OCI-LY3 (cell line): ENCODE results near the gene TECPR2.
A peak's percentile ranks its signal among the peaks of the same experiment; 100 is the strongest.

Experiments used
- H2AFZ ChIP-seq: fragments of 200-600, 300-600 bp; shearing (Covaris generic); 2 replicates; pipeline ENCODE4 v1.6.0; 2014; ENCODE audit warnings: antibody characterized with exemption, low read depth, low read length
- H3K27ac ChIP-seq: fragments of 200-600, 300-600 bp; sonication (generic); 2 replicates; pipeline ENCODE4 v1.5.1; 2014; ENCODE audit warnings: mild to moderate bottlenecking, low read length, moderate library complexity, mixed read lengths
- H3K27me3 ChIP-seq: fragments of 200-600, 300-600 bp; sonication (generic); 2 replicates; pipeline ENCODE4 v1.6.1; 2014; ENCODE audit warnings: low read depth, low read length, mixed read lengths
- H3K36me3 ChIP-seq: fragments of 200-600, 300-600 bp; sonication (generic); replicated peaks from 2 replicates; pipeline ENCODE3; 2014; ENCODE audit warnings: low read depth, low read length, mixed read lengths
- H3K4me1 ChIP-seq: fragments of 300-600, 200-600 bp; sonication (generic); 2 replicates; pipeline ENCODE4 v1.6.1; 2014; ENCODE audit warnings: low read length, mixed read lengths
- H3K4me2 ChIP-seq: fragments of 200-600, 300-600 bp; sonication (generic); 2 replicates; pipeline ENCODE4 v1.6.1; 2014; ENCODE audit warnings: low read length, mixed read lengths
- H3K4me3 ChIP-seq: fragments of 300-600, 200-600 bp; sonication (generic); 2 replicates; pipeline ENCODE4 v1.5.1; 2014; ENCODE audit warnings: antibody characterized with exemption, mild to moderate bottlenecking, low read length, moderate library complexity
- H3K79me2 ChIP-seq: fragments of 300-600, 200-600 bp; shearing (Covaris generic); 2 replicates; pipeline ENCODE4 v1.6.1; 2014; ENCODE audit warnings: mild to moderate bottlenecking, low read length, mixed read lengths
- H3K9ac ChIP-seq: fragments of 300-600, 200-600 bp; shearing (Covaris generic); 2 replicates; pipeline ENCODE4 v1.6.0; 2014; ENCODE audit warnings: mild to moderate bottlenecking, low read length, moderate library complexity
- H3K9me3 ChIP-seq: fragments of 200-600, 300-600 bp; shearing (Covaris generic); 2 replicates; pipeline ENCODE4 v1.6.1; 2014; ENCODE audit warnings: low read length, mixed read lengths; ENCODE audit not compliant: insufficient read depth
- H4K20me1 ChIP-seq: fragments of 200-600, 300-600 bp; sonication (generic); 2 replicates; pipeline ENCODE4 v1.6.1; 2016; ENCODE audit warnings: low read length, mixed read lengths; ENCODE audit not compliant: insufficient read depth
- EZH2phosphoT487 ChIP-seq: fragments of 200-600 bp; shearing (Covaris generic); IDR thresholded peaks from 2 replicates; pipeline ENCODE4 v1.6.1; 2018; ENCODE audit warnings: antibody characterized with exemption, mixed run types, low read depth
- TF ChIP-seq, protein P1 (sequence below): fragments of 200-600, 300-600 bp; sonication (generic); IDR thresholded peaks from 2 replicates; pipeline ENCODE4 v1.5.1; 2014; ENCODE audit warnings: antibody characterized with exemption, low read length, low read depth

Gene TECPR2

DNA sequence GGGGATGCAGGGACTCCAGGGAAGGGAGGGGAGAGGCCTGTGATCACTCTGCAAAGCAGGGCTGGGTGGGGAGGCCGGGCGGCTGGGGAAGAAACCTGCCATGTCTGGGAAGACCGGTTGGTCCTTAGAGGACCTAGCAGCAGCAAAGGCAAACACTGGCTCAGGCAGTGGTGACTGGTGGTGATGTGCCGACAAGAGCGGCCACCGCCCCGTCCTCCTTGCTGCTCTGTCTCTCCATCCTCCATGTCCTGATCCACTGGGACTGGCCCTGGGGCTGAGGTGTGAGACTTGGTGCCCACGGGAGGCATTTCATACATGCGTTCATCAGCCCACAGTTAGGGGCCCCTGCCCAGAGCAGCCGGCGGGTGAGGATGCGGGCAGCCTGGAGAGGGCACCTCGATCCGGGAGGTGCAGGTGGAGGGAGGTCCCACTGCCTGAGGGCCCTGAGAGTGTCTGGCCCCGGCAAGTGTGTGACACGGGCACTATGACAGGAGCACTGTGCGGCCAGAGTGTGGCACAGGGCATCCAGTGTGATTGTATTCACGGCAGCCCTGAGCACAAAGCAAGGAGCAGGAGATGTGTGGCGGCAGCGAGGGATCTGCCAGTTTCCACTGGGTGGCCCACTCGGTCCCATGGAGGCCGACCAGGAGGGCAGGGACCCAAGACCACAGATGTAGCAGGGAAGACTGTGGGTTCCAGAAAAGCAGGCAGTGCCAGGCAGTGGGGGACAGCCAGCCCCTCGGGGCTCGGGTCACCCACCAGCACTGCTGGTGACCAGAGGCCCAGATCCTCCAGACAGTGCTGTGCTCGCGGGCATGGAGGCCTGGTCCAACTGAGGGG lies 133.0 kb downstream of the TECPR2 start:
- H2AFZ ChIP-seq: no peak overlapping the region
- H3K27ac ChIP-seq: no peak overlapping the region
- H3K4me2 ChIP-seq: no peak overlapping the region
- no peak overlapping the region for H3K4me3 ChIP-seq
- no peaks in the 10 kb centered on the region for H3K27me3 ChIP-seq
- no peaks in the 10 kb centered on the region for H3K79me2 ChIP-seq
- H3K36me3 ChIP-seq: no peaks in the 10 kb centered on the region
- no peaks in the 10 kb centered on the region for H3K9me3 ChIP-seq
- TF ChIP-seq EZH2phosphoT487: no peak
- TF ChIP-seq, protein P1, sequence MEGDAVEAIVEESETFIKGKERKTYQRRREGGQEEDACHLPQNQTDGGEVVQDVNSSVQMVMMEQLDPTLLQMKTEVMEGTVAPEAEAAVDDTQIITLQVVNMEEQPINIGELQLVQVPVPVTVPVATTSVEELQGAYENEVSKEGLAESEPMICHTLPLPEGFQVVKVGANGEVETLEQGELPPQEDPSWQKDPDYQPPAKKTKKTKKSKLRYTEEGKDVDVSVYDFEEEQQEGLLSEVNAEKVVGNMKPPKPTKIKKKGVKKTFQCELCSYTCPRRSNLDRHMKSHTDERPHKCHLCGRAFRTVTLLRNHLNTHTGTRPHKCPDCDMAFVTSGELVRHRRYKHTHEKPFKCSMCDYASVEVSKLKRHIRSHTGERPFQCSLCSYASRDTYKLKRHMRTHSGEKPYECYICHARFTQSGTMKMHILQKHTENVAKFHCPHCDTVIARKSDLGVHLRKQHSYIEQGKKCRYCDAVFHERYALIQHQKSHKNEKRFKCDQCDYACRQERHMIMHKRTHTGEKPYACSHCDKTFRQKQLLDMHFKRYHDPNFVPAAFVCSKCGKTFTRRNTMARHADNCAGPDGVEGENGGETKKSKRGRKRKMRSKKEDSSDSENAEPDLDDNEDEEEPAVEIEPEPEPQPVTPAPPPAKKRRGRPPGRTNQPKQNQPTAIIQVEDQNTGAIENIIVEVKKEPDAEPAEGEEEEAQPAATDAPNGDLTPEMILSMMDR: no peak
- H3K4me1 ChIP-seq: no peaks in the 10 kb centered on the region
- no peaks in the 10 kb centered on the region for H4K20me1 ChIP-seq
- no peak overlapping the region for H3K9ac ChIP-seq

- no peak overlapping the region for H3K4me3 ChIP-seq
- no peak overlapping the region for H3K9ac ChIP-seq
- no peaks in the 10 kb centered on the region for H4K20me1 ChIP-seq
- no peaks in the 10 kb centered on the region for H3K4me1 ChIP-seq
- no peaks in the 10 kb centered on the region for H3K36me3 ChIP-seq
- no peaks in the 10 kb centered on the region for H3K9me3 ChIP-seq
- no peak overlapping the region for H2AFZ ChIP-seq
- no peaks in the 10 kb centered on the region for H3K27me3 ChIP-seq
- TF ChIP-seq EZH2phosphoT487: no peak
- TF ChIP-seq, protein P1: no peak
- no peak overlapping the region for H3K4me2 ChIP-seq
- no peaks in the 10 kb centered on the region for H3K79me2 ChIP-seq
- H3K27ac ChIP-seq: no peak overlapping the region
Measured at GRCh38 chr14:102496331-102496691, 133.6 kb downstream of the TECPR2 start.

- TF ChIP-seq EZH2phosphoT487: no peak
- TF ChIP-seq, protein P1: no peak
- no peak overlapping the region for H2AFZ ChIP-seq
- H3K4me2 ChIP-seq: no peak overlapping the region
- H3K4me3 ChIP-seq: no peak overlapping the region
- H3K4me1 ChIP-seq: no peaks in the 10 kb centered on the region
- no peaks in the 10 kb centered on the region for H3K9me3 ChIP-seq
- no peaks in the 10 kb centered on the region for H4K20me1 ChIP-seq
- H3K79me2 ChIP-seq: no peaks in the 10 kb centered on the region
- H3K9ac ChIP-seq: no peak overlapping the region
- H3K27me3 ChIP-seq: no peaks in the 10 kb centered on the region
- no peaks in the 10 kb centered on the region for H3K36me3 ChIP-seq
- H3K27ac ChIP-seq: no peak overlapping the region
Measured at GRCh38 chr14:102496958-102497744, 134.4 kb downstream of the TECPR2 start.

DNA sequence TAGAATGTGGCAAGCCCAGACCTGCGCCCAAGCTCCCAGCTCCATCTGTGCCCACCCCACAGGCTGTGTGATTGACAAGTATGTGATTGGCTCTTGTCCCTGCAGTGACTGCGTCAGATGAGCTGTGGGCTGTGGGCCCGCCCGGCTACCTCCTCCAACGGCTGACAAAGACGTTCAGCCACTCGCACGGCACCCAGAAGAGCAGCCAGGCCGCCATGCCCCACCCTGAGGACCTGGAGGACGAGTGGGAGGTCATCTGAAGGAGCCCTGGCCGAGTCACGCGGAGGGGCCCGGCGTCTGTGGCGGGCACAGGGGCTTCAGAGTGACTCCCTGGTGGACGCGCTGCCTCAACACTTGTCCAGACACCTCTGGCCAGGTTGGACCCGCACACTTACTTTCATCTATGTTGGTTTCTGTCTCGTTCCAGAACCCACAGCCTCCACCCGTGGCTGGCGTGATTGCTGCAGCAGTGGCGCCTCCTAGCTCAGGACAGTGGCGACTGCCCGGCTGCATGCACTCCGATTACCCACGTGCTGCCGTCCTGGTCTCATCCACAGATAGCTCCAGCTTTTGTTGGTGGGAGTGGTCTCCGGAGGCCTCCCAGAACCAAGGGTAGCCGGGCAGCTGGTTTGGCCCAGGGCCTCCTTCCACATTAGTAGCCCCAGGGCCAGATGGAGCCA lies 135.4 kb downstream of the TECPR2 start:
- H3K9me3 ChIP-seq: no peaks in the 10 kb centered on the region
- no peak overlapping the region for H3K4me2 ChIP-seq
- H3K79me2 ChIP-seq: no peaks in the 10 kb centered on the region
- H4K20me1 ChIP-seq: no peaks in the 10 kb centered on the region
- H3K4me3 ChIP-seq: no peak overlapping the region
- H2AFZ ChIP-seq: no peak overlapping the region
- no peak overlapping the region for H3K9ac ChIP-seq
- TF ChIP-seq, protein P1: peak; percentile 25; the same call in 1 of the 2 replicates
- no peak for TF ChIP-seq EZH2phosphoT487
- H3K36me3 ChIP-seq: no peaks in the 10 kb centered on the region
- H3K4me1 ChIP-seq: no peaks in the 10 kb centered on the region
- H3K27me3 ChIP-seq: no peaks in the 10 kb centered on the region
- no peak overlapping the region for H3K27ac ChIP-seq
